Colon (tissue), 2 donors: ENCODE results near the gene RAP1GAP.

Experiments used
- FAIRE-seq: peaks from 2 replicates; lab custom pipeline; 2012; peaks lifted over from hg19 to GRCh38; lab: Jason Lieb, UNC
- donor health status: control.
- donor health status: control.

The RAP1GAP gene

DNA sequence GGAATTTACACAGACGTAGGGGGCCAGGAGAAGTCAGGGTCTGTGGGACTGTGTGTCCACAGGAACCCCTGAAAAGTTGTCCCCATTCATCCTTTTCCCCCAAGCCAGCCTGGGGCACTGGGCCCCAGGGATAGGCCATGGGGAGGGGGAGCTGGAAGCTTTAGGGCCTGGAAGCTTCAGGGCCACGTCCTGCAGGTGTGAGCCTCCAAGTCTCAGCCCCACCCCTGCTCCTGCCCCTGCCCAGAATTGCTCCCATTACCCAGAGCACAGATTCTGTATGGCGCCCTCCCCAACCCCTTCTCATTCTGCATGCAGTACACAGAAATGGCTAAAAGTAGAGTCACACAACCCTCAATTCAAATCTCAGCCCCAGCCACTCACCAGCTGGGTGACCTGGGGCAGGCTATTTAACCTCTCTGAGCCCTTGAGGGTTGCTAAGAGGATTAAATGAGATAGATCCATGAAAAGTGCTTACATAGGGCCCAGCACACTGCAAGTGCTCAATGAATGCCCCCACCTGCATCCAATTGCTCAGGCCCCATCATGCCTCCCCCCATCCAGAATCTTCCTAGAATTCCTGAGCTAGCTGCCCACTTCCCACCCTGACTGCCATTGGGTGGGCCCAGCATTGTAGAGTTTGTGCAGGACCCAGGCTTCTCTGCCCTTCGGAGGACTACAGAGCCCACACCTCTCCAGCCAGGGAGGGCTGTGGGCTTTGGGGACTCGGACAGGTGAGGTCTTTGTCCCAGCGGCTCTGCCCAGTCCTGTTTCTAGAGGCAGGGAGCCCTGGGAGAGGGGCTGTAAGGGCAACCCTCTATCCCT is 6.5 kb downstream of the RAP1GAP start:
- no peak for FAIRE-seq

DNA sequence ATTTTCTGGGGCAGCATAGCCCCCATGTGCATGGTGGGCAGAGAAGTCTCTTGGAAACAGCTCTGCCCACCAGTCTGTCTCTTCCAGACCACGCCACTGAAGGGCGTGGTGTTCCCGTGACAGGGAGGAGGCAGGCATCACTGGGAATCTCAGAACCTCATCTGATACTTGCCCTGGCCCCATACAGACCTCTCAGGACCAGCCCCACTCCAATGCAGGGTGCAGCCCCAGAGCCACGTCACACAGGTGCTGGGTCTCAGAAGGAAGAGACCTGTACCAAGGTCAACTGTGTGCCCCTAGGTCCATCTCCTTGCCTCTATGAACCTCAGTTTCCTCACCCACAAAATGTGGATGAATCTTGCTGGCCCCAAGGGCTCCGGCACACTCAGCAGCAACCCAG is 7.3 kb downstream of the RAP1GAP start:
- FAIRE-seq, result no peak

DNA sequence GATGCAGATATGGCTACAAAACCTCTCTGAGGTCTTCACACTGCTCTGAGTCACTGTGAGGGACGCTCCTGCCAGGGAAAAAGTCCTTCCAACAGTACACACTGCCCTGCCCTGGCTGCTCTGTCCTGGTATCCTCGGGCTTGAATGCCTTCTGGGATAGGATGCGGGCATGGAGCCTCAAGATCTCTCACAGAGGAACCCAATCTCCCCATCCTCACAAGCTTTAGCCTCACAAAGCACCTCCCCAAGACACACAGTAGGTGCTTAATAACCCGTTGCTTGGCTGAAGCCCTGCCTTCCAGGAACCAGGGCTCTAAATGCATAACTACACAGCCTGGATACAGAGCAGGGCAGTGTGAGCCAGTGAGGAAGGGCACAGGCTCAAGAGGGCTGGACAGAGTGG is 9.2 kb downstream of the RAP1GAP start:
- FAIRE-seq, result no peak

DNA sequence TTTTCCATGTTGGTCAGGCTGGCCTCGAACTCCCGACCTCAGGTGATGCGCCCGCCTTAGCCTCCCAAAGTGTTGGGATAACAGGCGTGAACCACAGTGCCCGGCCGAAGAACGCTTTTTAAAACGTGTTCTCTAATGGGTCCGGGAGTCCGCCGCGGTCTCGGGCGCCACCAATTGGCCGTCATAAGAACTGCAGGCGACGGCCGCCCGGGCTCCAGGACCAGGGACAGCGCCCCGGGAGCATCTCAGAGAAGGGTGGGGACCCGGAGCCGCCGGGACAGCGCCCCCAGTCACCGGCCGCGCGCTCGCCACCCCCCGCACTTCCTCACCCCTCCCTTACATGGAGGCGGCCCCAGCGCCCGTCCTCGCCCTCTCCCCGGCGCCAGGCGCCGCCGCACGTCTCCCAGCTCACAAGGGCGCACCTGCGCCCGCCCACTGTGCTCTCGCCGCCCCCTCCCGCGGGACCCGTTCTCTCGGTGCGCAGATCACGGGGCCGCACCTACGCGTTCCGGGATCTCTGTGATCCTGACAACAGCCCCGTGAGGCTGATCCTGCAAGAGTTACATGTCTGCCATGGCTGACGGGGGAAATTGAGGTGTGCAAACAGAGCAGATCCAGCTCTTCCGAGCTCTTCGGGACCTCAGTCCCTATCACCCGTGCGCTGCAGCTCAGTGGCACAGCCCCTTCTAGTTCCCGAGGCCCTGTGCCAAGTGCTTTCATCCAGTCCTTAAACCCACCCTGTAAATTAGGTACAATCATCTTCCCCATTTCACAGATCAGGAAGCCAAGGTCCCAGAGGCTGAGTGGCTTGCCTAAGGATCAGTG is 9.8 kb downstream of the RAP1GAP start:
- FAIRE-seq, result no peak

DNA sequence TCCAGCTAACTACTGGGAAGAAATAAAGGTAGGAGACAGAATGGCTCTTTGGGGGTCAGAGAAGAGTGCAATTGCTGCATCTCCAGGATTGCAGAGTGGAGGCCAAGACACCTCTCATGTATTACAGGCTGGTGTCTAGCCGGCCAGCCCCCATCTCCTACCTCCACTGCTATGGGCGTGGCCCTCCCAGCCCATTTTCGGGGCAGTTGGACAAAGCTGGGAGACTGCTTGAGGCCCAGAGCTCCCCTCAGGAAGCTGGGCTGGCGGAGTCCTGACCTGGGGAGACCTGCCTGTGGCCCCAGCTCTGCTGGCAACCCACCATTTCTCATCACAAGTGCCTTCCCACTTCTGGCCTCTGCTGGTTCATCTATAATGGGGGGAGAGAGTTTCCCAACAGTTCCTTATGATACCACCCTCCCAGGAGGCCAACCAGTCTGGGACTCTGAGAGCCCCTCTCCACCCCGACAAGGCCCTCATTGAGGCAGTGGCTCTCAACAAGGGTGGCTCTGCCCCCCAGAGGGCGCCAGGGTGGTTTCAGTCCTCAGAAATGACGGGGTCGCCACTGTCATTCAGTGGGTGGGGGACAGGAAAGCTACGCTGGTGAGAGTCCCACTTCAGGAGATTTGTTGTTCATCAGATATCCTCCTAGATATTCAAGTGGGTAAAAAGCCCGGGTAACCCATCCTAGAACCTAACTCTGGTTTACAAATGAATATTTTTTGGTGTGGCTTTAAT is 11.5 kb downstream of the RAP1GAP start:
- FAIRE-seq, result no peak

DNA sequence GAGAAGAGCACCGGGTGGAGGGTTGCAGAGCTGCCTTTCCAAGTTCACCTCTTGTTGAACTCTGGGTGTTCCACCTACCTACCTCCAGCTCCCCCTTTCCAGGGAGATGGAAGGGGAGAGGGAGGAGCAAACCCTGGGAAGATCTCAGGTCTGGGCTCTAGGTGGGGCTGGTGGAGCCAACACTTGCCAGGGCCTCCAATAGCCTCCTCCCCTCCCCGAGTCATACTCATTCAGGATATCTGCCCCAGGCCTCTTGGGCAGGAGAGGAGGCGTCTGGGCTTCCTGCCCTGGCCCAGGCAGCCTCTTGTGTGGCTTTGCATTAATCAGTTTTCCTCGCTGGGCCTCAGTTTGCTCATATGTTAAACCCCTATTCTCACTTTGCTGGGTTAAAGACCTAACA is 13.4 kb downstream of the RAP1GAP start:
- no peak for FAIRE-seq

DNA sequence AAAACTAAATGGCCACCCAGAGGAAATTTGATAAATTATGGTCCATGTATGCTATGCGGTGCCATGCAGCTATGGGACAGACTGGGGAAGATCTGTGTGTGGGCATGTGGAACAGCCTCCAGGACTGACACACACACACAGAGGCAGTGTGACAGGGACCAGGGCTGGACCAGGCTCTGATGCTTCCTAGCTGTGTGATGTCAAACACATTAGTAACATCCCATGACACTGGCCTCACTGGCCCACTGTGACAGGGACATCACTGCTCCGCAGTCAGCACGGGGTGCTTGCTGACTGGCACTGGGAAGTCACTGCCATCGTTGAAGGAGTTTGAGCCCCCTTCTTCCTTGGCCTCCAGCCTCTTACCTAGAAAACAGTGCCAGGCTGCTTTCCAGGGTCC is 13.9 kb downstream of the RAP1GAP start:
- no peak for FAIRE-seq

DNA sequence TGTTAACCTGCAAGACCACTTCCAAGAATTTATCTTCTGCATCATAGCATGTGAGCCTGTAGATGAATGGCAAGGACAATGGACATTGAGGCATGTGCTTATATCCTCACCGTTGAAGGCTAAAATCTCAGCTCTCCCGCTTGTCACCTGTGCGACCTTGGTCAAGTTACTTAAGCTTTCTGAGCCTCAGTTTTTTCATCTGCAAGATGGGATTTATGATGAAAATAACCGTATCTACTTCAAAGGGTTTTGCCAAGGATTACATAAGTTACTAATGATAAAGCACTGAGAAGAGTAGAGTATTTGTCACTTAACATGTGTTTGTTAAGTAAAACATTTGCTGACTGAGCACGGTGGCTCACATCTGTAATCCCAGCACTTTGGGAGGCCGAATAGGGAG is 14.9 kb downstream of the RAP1GAP start:
- no peak for FAIRE-seq

DNA sequence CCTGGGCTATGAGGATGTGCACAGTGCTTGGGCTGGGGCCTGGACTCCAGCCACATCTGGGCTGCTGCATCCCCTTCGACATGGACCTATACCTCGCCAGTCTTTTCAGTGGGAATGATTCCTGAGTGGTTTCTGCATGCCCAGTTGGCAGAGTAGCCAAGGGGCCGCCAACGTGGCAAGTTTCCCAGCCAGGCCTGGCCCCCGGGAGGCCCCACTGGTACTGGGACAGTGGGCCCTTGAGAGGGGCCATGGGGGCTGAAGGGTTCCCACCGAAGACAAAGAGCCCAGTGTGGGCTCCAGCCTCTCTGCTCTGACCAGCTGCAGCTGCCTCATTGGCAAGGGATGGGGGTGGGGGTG is 15.4 kb downstream of the RAP1GAP start:
- FAIRE-seq, result no peak

DNA sequence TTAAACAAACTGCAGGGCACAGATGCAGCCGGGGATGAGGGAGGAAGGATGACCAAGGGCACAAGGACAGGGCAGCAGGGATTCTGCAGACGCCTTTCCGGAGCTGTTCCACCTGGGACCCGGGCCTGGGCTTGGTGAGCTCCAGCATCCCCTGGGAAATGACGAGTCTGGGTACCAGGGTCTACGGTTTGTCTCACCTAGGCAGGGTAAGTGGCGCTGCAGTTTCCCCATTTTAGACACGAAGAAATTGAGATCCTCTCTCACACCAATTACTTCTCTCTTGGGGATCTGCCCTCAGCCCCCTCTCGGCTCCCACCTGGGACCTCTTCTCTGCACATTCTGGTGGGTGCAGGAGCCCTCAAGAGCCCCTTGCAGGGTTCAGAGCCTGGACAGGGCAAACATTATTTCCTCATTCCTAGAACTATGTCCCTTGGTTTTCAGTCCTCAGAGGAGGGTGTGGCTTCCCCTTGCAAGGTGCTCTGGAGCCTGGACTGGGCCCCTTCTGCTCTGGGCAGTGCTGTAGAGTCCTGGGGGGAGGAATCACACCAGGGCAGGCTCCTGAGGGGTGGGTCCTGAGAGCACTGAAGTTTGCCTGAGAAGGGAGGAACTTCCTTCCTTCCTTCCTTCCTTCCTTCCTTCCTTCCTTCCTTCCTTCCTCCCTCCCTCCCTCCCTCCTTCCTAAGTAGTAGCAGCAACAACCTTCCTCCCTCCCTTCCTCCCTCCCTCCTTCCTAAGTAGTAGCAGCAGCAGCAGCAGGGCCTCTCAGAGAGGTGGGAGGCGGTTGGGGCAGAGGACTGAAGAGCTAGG is 16.0 kb downstream of the RAP1GAP start:
- no peak for FAIRE-seq

DNA sequence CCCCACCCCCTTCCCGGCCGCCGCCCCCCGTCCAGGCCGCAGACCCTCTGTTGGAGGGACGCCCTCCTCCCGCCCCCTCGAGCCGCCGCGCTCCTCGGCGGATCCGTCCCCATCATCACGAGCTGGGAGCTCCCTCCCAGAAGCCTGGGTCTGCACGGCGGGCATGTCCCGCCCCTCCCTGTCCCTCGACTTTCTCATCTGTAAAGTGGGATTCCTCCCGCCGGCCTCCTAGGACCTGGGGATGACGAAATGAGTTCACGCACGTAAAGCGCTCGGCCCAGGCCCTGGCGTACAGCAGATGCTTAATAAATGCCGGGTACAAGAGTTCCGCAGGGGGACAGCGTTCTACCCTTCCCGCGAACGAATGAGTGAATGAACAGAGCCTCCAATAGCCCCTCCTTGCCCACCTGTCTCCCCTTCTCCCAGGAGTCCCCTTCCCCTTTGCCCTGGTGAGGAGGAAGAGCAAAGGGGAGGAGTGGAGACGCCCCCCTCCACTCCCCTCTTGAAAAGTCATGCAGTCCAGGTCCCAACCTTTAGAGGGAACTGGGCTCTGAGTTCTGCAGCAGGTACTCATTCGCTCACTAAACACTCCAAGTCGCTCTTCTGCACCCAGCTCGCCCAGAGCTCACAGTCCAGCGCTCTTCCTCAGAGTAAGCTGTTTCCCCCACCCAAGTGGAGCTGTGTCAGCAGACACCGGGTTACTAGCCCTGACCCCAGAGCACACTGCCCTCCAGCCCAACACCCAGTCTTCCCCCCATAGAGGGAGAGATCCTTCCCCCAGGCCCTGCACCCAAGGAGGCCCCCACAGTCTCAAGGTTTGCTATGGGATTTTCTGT is 16.8 kb downstream of the RAP1GAP start:
- no peak for FAIRE-seq

DNA sequence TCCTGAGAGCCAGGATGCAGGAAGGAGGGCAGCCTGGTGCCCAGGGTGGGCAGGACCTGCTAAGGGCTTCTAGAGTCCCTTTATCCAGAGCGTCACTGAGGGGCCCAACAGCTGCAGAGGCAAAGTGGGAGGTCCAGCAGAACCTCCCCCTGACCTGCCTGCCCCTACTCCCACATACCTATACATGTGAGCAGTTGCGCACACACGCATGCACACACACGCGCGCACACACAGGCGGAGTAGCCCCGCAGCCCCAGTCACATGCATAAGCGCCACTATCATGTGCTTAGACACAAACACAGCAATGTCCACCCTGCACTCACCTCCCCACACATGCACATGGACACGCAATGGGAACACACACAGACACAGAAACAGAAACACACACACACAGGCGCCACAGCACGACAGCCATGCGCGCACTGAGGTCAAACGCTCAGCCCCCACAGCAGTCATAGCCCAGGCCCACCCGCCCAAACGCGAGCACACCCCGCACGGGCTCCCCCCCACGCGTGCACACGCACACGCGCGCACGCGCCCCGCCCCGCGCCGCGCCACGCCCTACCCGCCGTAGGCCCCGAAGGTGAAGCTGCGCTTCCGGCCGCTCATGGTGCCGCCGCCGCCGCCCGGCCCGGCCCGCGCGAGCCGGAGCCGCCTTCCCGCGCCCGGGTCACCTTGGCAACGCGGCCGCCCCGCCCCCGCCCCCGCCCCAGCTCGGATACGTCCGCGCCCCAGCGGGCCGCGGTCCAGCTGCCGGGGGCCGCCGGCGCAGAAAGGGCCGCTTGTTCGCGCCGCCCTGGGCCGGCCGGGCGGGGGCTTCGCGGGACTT is 17.7 kb downstream of the RAP1GAP start:
- no peak for FAIRE-seq

DNA sequence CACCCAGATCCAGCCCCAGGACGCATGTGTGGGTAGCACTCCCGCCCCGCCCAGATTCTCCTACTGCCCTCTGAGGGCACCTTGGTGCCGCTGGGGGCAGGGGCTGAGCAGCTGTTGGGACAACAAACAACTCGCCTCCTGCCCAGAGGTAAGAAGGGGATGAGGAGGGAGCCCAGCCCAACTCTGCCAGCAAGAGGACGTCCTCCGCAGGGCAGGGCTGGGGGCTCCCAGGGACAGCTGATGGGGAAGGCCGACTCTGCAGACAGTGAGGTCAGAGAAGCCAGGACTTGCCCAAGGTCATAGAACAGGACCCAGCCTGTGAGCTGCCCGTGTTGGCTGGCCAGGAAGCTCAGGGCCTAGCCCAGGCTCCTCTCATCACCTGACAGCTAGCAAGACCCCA is 18.8 kb downstream of the RAP1GAP start:
- no peak for FAIRE-seq

DNA sequence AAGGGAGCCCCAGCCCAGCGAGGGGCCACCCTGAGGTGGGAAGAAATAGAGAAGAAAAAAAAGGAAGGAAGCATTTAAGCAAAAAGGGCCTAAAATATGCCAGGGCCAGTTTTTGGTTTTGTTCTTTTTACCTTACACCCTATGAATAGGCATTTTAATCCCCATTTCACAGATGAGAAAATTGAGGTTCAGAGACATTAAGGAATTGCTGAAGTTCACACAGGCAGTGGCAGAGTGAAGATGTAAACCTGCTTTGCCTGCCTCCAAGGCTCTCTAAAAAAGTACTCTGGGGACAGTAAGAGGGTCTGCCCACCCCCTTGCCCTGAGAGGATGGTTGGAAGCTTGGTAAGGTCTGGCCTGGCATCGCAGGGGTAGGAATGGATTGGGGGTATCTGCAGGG is 19.8 kb downstream of the RAP1GAP start:
- FAIRE-seq, result no peak

DNA sequence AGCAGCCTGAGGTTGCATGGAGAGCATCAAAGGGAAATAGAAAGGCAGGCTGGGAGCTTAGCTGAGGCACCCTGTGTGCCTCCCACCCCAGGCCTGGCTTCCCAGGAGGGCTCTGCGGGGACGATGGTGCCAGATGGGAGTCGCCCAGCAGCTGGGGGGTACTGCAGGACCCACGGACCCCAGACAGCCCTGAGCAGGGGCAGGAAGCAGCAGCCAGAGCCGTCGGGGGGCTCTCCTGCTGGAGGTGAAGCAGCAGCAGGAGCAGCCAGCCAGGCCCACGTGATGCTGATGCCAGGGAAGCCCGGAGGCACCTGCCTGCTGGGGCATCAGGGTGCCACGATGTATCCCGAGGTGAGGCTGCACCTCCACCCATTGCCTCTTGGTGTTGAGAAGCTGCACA is 20.4 kb downstream of the RAP1GAP start:
- FAIRE-seq, result no peak

DNA sequence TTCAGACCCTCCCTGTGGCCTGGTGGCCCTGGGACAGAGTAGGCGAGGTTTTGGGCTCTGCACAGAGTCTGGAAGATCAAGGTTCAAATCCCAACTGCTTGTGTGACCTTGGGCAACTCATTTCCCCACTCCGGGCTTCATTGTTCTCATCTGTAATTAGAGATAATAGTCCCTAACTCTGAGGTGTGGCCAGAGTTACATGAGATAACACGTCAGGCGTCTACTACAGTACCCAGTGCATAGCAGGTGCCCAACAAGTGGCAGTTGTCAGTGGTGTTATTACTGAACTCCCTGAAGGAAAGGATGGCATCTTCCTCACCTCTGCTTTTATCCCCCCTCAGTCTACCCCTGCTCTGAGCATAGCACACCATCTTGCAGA is 20.8 kb downstream of the RAP1GAP start:
- FAIRE-seq, result no peak

DNA sequence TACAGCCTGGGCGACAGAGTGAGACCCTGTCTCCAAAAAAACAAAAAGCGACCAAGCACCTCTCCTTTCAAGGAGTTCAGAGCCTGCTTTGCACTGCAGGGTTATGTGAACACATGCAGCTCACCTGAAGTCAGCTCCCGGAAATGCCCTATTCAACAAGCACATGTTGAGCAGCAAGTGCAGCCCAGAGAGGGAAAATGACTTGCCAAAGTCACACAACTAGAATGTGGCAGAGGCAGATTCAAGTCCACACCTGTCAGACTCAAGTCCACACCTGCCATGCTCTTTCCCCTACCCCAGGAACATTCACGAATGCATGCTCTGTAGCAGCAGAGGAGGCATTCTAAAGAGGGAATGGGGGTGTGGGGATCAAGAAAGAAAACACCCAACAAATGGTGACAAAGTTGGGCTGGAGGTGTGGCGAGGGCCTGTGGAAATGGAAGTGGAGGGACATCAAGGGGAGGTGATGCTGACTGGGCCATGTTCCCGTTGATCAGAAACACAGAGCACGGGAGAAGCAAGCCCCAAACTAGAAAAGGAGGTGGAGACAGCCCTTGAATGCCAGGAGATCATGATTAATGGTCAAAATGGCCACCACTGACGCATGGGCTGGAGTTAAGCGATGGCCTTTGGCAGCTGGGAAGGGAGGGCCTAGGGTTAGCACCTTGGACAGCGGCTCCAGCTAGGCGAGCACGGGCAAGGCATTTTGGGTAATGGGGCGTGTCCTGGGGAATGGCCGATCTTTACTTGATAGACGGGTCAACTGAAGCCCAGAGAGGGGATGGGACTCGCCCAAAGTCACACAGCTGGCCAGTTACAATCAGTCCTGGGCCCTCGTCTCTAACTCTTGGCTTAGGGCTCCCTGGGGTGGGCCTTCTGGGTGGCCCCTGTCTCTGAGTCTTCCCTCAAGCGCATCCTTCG is 21.5 kb downstream of the RAP1GAP start:
- no peak for FAIRE-seq

DNA sequence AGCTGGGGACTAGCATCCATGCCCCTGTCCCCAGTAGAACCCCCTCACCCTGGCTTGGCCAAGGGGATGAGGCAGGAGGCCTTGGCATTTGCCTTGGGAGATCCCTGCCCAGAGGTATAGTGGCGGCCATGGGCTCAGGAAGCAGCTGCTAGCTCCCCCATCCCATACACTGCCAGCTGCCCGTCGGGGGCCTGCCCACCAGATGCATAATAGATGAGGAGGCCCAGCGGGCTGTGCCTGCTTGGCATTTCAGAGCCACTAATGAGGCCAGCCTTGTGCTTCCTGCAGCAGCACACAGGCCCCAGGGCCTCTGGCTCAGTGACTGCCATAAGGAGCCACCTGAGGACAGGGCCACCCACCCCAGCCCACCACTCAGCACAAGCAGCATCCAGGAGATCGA is 23.6 kb downstream of the RAP1GAP start:
- FAIRE-seq, result no peak

DNA sequence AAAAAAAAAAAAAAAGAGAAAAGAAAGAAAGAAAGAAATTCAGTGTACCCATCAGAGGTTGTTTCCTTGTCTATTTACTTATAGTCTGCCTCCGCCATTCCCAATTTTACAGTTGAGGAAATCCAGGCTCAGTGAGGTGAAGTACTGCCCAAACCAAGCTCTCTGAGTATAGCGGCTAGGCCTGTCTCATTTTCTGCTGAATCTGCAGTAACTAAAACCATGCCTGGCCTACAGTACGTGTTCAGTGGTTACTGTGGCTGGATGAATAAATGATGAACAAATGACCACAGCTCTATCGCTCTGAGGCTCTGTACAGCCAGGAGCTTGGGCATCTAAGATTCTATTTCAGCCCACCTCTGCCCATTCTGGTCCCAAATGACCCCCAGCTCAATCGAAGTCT is 24.3 kb downstream of the RAP1GAP start:
- FAIRE-seq, result no peak
